Skeletal muscle tissue (tissue), 4 donors: Measurements from ENCODE around the gene FBXL19. TPM values are rescaled to one million over a fixed set of nuclear protein-coding genes. Genes with fewer than 3 reads are reported as not detected.

ENCODE experiments used
- H3K27ac ChIP-seq: one replicate; pipeline ENCODE4 v1.7.0; 2013; ENCODE audit warnings: mild to moderate bottlenecking, low read depth, low read length, inconsistent platforms
- H3K27me3 ChIP-seq, 3 donors: one replicate each; pipeline ENCODE4 v1.7.0; 2013; ENCODE audit warnings: low read length in 3 of 3; ENCODE audit not compliant: control insufficient read depth in 3 of 3, insufficient read depth in 3 of 3
- H3K36me3 ChIP-seq, 3 donors: one replicate each; pipeline ENCODE4 v1.7.0; 2013; ENCODE audit warnings: low read length in 3 of 3; ENCODE audit not compliant: control insufficient read depth in 3 of 3, insufficient read depth in 3 of 3
- H3K4me1 ChIP-seq, 3 donors: one replicate each; pipeline ENCODE4 v1.7.0; 2013; ENCODE audit warnings: low read length in 3 of 3, mild to moderate bottlenecking in 3 of 3; ENCODE audit not compliant: control insufficient read depth in 3 of 3, insufficient read depth in 3 of 3
- H3K4me3 ChIP-seq, 3 donors: one replicate each; pipeline ENCODE4 v1.7.0; 2013; ENCODE audit warnings: low read length in 3 of 3
- H3K9ac ChIP-seq, 3 donors: one replicate each; pipeline ENCODE4 v1.7.0; 2013; ENCODE audit warnings: low read length in 3 of 3, mild to moderate bottlenecking in 3 of 3, moderate library complexity in 2 of 3, low read depth in 1 of 3
- H3K9me3 ChIP-seq, 3 donors: one replicate each; pipeline ENCODE4 v1.7.0; 2013; ENCODE audit warnings: low read length in 3 of 3; ENCODE audit not compliant: control insufficient read depth in 3 of 3
- total RNA-seq: library from RNA; depleted of rRNA; stranded (reverse); fragments of >200 nt; gene quantifications from one replicate; pipeline ENCODE4 v1.2.3, GENCODE V29; 2014
- donor health status: Osteomylitis.

Gene FBXL19
- total RNA-seq, 1 donor from 2014 or later, result 5.2 TPM

DNA sequence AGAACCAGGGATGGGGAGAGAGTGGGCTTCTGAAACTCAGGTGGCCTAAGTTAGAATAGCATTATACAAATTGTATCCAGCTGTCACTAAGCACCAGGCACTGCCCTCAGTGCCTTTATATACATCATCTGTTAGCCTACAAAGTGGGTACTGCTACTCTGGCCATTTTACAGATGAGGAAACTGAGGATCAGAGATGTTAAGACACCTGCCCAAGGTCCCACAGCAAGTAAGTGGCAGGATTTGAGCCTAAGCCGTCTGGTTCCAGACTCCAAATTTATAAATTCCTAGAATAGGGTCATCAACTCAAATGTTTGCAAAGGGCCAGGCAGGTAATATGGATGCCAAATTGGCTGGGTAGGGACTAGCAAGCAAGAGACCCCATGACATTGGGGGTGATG lies 27.8 kb downstream of the FBXL19 start:
- Histone ChIP-seq H3K9ac (peak overlapping the region in 1 of 3 donors; percentile 8), H3K4me3 (no peak overlapping the region)

DNA sequence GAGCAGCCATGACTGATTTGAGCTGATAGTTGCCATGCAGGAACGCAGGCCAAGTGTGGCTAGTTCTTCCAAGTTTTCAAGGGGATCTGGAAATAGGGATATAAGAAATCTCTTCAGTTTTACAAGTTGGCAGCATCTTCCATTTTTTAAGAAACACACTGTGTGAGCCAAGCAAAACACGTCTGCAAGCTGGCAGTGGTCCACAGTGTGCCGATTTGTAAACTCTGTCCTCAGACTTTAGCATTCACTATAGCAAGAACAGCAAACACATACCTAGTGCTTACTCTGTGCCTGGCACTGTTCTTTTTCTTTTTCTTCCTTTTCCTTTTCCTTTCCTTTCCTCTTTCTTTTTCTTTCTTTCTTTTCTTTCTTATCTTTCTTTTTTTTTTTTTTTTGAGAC lies 28.4 kb downstream of the FBXL19 start:
- H3K9me3 ChIP-seq, result no peaks in the 10 kb centered on the region
- peak overlapping the region in 1 of 3 donors; percentile 9 for H3K4me3 ChIP-seq
- H3K4me1 ChIP-seq, result peaks cover 32 to 43% (median 37%) of the 10 kb centered on the region in 3 donors
- no peaks in the 10 kb centered on the region for H3K27me3 ChIP-seq
- no peak overlapping the region for H3K9ac ChIP-seq
- no peak overlapping the region for H3K27ac ChIP-seq
- H3K36me3 ChIP-seq, result peaks cover 0 to 2% (median 0%) of the 10 kb centered on the region in 3 donors

More for the DNA sequence above, 27.8 kb downstream of the FBXL19 start:
- H3K4me1 ChIP-seq, result peaks cover 28 to 37% (median 33%) of the 10 kb centered on the region in 3 donors
- no peaks in the 10 kb centered on the region for H3K9me3 ChIP-seq
- H3K36me3 ChIP-seq, result peaks cover 0 to 3% (median 0%) of the 10 kb centered on the region in 3 donors
- H3K27ac ChIP-seq, result no peak overlapping the region
- no peaks in the 10 kb centered on the region for H3K27me3 ChIP-seq

DNA sequence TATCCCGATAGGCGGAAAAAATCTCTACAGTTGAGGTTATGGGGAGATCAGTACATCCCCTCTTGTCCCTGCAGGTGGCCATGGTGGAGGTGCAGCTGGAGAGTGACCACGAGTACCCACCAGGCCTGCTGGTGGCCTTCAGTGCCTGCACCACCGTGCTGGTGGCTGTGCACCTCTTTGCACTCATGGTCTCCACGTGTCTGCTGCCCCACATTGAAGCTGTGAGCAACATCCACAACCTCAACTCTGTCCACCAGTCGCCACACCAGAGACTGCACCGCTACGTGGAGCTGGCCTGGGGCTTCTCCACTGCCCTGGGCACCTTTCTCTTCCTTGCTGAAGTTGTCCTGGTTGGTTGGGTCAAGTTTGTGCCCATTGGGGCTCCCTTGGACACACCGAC lies 29.7 kb downstream of the FBXL19 start:
- H3K9ac ChIP-seq, result peak overlapping the region in 1 of 3 donors; percentile 66
- H3K27ac ChIP-seq, result no peak overlapping the region
- no peaks in the 10 kb centered on the region for H3K36me3 ChIP-seq
- no peaks in the 10 kb centered on the region for H3K9me3 ChIP-seq
- no peaks in the 10 kb centered on the region for H3K27me3 ChIP-seq
- H3K4me1 ChIP-seq, result peaks cover 35 to 43% (median 40%) of the 10 kb centered on the region in 3 donors
- H3K4me3 ChIP-seq, result peak overlapping the region in 1 of 3 donors; percentile 6

DNA sequence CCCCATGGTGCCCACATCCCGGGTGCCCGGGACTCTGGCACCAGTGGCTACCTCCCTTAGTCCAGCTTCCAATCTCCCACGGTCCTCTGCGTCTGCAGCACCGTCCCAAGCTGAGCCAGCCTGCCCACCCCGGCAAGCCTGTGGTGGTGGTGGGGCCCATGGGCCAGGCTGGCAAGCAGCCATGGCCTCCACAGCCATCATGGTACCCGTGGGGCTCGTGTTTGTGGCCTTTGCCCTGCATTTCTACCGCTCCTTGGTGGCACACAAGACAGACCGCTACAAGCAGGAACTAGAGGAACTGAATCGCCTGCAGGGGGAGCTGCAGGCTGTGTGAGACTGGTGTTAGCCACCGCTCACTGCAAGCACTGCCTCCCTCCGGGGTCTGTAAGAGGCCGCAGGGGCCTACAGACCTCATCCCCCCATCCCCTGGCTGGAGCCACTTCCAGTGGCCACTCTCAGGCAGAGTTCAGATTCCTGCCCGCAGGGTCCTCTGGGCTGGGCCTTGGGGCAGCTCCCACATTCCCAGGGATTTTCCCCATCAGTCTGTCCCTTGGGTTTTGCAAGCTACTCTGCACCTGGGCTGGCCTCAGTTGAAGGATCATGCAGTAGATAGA lies 30.2 kb downstream of the FBXL19 start:
- Histone ChIP-seq H3K27ac (no peak overlapping the region), H3K9ac (peak overlapping the region in 2 of 3 donors; percentile 45 to 66)

DNA sequence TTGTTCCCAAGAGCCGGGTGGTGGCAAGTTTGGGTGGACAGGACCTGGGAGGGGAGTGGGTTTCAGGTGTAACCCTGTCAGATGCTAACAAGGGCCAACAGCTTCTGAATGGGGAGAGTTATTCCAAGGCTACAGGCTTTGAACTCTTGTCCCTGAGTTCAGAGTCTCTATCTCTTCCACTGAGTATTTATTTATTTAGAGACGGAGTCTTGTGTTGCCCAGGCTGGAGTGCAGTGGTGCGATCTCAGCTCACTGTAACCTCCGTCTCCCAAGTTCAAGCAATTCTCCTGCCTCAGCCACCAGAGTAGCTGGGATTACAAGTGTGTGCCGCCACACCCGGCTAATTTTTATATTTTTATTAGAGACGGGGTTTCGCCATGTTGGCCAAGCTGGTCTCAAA lies 31.6 kb downstream of the FBXL19 start:
- no peak overlapping the region for H3K9ac ChIP-seq
- H3K4me1 ChIP-seq, result peaks cover 41 to 46% (median 42%) of the 10 kb centered on the region in 3 donors
- H3K27me3 ChIP-seq, result no peaks in the 10 kb centered on the region

More for the DNA sequence above, 30.2 kb downstream of the FBXL19 start:
- H3K27me3 ChIP-seq, result no peaks in the 10 kb centered on the region
- peaks cover 0 to under 1% (median 0%) of the 10 kb centered on the region in 3 donors for H3K36me3 ChIP-seq
- H3K4me3 ChIP-seq, result peak overlapping the region in 1 of 3 donors; percentile 9
- H3K4me1 ChIP-seq, result peaks cover 38 to 44% (median 42%) of the 10 kb centered on the region in 3 donors
- no peaks in the 10 kb centered on the region for H3K9me3 ChIP-seq

DNA sequence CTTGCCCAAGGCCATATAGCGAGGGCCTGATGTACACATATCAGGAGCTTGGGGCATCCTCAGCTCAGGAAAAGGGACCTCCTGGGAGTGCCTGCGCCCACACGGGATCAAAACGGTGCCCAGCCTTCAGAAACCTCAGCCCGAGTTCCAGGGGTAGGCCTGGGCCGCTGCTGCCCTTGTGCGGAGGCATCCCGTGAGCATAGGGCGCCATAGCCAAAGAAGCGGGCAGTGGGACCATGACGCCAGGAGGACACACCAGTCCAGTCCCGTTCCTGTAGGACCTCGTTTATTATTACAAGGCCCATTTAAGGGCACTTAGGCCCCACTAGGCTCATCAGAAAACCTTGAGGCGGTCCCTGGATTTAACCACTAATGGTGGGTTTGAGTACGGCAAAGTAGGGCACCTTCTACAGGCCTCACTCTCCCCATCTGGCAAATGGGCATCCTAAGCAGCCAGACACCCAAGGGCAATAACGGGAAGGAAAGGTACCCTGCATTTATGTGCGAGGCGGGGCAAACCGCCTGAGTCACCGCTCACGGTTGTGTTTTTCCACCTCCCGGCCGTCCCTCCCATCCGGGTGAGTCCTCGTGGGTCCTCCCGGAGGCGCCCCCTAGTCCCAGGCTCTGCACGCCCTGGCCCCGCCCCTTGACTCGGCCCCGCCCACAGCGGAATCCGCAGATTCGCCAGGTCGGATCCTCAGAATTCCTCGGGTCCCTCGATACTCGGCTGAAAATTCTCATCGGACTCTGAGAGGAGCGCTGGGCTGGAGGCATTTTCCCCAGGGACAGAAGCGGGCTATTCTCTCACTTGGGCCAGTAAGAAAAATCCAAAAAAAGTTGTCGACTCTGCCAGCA lies 33.5 kb downstream of the FBXL19 start:
- Histone ChIP-seq H3K4me3 (peak overlapping the region; percentile 86 to 95 (median 95)), H3K4me1 (peaks cover 26 to 35% (median 27%) of the 10 kb centered on the region in 3 donors), H3K27me3 (no peaks in the 10 kb centered on the region), H3K9me3 (no peaks in the 10 kb centered on the region), H3K36me3 (peaks cover 29 to 30% (median 30%) of the 10 kb centered on the region in 3 donors), H3K9ac (peak overlapping the region; percentile 96 to 100 (median 99)), H3K27ac (peak overlapping the region; percentile 99)

More for the DNA sequence above, 31.6 kb downstream of the FBXL19 start:
- Histone ChIP-seq H3K4me3 (no peak overlapping the region), H3K36me3 (peaks cover 12 to 13% (median 12%) of the 10 kb centered on the region in 3 donors), H3K9me3 (no peaks in the 10 kb centered on the region), H3K27ac (no peak overlapping the region)

DNA sequence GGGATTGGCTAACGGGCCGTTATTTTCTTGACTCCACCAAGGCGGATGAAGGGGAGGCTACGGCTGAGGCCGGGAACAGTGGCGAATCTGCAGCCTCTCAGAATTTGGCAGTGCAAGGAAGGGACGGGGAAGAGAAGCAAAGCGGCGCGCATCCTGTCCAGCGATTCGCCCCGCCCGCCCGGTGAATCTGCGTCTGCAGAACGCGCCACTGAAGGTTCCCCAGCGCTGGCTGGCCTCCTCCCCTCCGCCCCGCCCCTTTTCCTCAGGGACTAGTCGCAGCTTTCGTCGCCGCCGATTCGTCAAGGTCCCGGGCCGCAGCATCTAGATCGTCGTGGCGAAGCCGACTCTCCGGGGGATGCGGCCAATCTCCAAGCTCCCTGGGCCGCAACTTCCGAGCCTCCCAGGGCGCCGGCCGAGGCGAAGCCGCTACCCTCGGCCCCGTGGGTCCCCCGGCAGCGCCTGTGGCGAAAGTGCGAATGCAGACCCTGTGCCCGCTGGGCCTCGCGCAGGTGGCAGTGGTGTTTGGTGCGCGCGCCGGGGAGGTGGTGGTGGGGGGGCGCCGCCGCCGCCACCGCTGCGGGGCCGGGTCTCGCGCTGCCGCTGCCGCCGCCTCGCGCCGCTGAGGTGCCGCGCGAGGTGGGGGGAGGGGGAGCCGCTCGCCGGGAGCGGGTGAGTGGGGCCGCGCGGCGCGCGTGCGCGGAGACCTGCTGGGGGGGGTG lies 34.2 kb downstream of the FBXL19 start, which contains the start of gene SETD1A:
SETD1A (plus strand) TSS at position 299 of the 719 bp plus-strand sequence. CDS start 978 bp downstream, outside the sequence.
- H3K9me3 ChIP-seq, result no peaks in the 10 kb centered on the region
- peak within 1 kb of the TSS; percentile 99 for H3K27ac ChIP-seq
- peaks cover 34 to 36% (median 35%) of the 10 kb centered on the region in 3 donors for H3K36me3 ChIP-seq
- peaks cover 26 to 36% (median 27%) of the 10 kb centered on the region in 3 donors for H3K4me1 ChIP-seq
- no peaks in the 10 kb centered on the region for H3K27me3 ChIP-seq
- peak within 1 kb of the TSS; percentile 96 to 100 (median 99) for H3K9ac ChIP-seq
- H3K4me3 ChIP-seq, result peak within 1 kb of the TSS; percentile 86 to 95 (median 95)

DNA sequence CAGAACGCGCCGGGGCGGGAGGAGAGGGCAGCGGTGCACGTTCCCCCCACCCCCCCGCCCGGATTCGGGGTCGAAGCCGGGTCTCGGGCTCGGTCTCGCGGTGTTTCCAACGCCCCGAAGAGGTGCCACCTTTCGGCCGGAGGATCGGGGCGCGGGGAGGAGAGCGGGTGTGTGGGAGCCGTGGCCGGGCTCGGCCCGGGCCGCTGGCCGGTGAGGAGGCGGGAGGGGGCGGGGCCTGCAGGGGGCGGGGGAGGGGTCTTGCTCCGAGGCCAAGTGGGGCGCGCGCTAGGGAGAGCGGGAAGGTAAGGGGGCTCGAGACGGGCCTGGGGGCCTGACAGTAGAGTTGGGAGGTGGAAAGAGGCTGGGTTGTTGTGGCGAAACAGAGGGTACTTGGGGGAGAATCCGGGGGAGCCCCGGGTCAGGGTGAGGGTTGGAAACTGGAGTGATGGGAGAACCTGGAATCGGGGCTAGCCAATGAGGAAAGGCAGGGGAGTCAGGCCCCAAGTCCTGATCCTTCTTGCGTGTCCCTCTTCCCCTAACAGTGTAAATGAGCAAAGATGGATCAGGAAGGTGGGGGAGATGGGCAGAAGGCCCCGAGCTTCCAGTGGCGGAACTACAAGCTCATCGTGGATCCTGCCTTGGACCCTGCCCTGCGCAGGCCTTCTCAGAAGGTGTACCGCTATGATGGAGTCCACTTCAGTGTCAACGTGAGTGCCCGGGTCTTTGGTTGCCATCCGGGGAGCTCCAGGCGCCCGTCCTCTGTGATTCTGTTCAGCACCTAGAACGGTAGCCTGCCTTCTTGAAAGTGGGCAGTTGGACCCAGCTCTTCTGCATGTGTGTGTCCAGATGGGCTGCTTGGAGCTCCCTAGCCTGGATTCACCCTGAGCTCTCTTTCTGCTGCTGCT lies 35.1 kb downstream of the FBXL19 start:
- Histone ChIP-seq H3K27ac (peak overlapping the region; percentile 36), H3K9ac (peak overlapping the region; percentile 60 to 99 (median 65)), H3K36me3 (peaks cover 42 to 44% (median 44%) of the 10 kb centered on the region in 3 donors), H3K4me3 (peak overlapping the region; percentile 75 to 95 (median 95)), H3K9me3 (no peaks in the 10 kb centered on the region), H3K4me1 (peaks cover 23 to 31% (median 25%) of the 10 kb centered on the region in 3 donors), H3K27me3 (no peaks in the 10 kb centered on the region)

DNA sequence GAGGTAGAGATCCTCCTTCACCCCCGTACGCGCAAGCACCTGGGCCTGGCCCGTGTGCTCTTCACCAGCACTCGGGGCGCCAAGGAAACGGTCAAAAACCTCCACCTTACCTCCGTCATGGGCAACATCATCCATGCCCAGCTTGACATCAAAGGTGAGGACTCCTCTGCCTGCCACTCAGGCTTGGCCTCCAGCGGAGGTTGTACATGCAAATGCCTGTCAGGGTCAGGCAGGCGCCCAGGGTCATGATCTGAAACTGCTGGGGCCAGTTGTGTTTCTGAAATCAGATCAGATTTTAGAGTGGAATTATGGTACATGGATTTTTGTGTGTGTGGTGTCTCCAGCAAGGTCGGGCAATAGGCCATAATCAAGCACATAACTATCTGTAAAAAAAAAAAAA lies 38.0 kb downstream of the FBXL19 start:
- no peaks in the 10 kb centered on the region for H3K27me3 ChIP-seq
- H3K9me3 ChIP-seq, result no peaks in the 10 kb centered on the region
- no peak overlapping the region for H3K4me3 ChIP-seq
- peaks cover 15 to 21% (median 19%) of the 10 kb centered on the region in 3 donors for H3K4me1 ChIP-seq
- H3K9ac ChIP-seq, result no peak overlapping the region
- peaks cover 64 to 67% (median 65%) of the 10 kb centered on the region in 3 donors for H3K36me3 ChIP-seq
- no peak overlapping the region for H3K27ac ChIP-seq
